Endothelial cell of umbilical vein (primary cell): ENCODE data around the gene RUBCN.

Source experiments
- JUN ChIP-seq: IDR thresholded peaks from 2 replicates; pipeline ENCODE4 v1.6.1; 2011; ENCODE audit warnings: borderline replicate concordance, low read depth; ENCODE audit not compliant: insufficient read length, insufficient read depth
- POLR2A ChIP-seq: IDR thresholded peaks from 2 replicates; pipeline ENCODE4 v1.6.1; 2012; ENCODE audit warnings: low read depth, mild to moderate bottlenecking, control low read depth, low read length

DNA sequence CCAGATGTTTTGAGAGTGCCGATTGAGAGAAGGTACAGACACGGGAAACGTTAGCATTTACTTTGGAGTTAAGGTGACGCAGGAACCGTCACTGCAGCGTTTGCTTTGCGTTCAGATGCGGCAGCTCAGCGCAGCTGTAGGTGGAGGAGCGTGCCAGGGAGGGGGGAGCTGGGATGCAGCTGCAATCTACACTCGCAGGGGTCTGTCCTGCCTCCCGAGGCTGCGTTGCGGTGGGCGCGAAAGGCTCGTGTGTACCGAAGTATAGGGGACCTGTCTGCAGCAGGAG lies 12.6 kb upstream of the RUBCN start:
- no peak for TF ChIP-seq POLR2A
- no peak for TF ChIP-seq JUN
